ENCODE results near the gene CCDC92.

DNA sequence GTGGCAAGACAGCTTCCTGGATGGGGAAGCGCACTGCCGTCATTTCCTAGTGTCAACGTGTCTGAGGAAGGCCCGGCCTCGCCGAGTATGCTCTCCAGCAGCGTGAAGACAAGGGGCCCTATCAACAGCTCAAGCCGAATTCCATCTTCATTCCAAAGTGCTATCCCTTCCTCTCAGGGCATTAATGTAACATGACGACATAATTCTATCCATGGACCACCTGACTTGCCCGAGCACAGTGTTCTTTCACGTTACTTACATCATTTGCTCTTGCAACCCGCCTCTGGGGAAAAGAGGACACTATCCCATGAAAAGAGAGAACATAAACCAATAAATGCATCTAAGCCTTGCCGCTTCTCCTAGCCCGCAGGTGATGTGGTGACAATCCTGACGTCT lies 22.9 kb downstream of the CCDC92 start:
- TF ChIP-seq POLR2A (IDR thresholded peaks at IDR 0.05) (no peak), EP300 (IDR thresholded peaks at IDR 0.05) (no peak)
- TF ChIP-seq, protein P1, sequence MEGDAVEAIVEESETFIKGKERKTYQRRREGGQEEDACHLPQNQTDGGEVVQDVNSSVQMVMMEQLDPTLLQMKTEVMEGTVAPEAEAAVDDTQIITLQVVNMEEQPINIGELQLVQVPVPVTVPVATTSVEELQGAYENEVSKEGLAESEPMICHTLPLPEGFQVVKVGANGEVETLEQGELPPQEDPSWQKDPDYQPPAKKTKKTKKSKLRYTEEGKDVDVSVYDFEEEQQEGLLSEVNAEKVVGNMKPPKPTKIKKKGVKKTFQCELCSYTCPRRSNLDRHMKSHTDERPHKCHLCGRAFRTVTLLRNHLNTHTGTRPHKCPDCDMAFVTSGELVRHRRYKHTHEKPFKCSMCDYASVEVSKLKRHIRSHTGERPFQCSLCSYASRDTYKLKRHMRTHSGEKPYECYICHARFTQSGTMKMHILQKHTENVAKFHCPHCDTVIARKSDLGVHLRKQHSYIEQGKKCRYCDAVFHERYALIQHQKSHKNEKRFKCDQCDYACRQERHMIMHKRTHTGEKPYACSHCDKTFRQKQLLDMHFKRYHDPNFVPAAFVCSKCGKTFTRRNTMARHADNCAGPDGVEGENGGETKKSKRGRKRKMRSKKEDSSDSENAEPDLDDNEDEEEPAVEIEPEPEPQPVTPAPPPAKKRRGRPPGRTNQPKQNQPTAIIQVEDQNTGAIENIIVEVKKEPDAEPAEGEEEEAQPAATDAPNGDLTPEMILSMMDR (IDR thresholded peaks at IDR 0.05), result no peak

Data from suprapubic skin (tissue), 3 donors.